K562 treated with DMSO at 1 percent for 4 hours (cell line): ENCODE measurements around the gene COQ7. TPM values are rescaled to one million over a fixed set of nuclear protein-coding genes. Genes with fewer than 3 reads are reported as not detected.

Experiments used
- total RNA-seq: library from RNA; unstranded; fragments of 300-600 nt; gene quantifications from 2 replicates; pipeline ENCODE4 v1.2.3, GENCODE V29; 2022; ENCODE audit not compliant: insufficient read depth

Gene COQ7
- 8.3 and 9.7 TPM in 2 replicates for total RNA-seq

GRCh38 chr16:19067349-19068236 lies at the start of gene COQ7:
Gene COQ7 (plus strand): TSS chr16:19067614. CDS start chr16:19067665, 51 bp downstream.

GRCh38 chr16:19113577-19114358 lies 46.4 kb downstream of the COQ7 start, which contains the start of gene ITPRIPL2:
Gene ITPRIPL2 (plus strand): TSS chr16:19113964. CDS start chr16:19114462, 498 bp downstream.

Other genes starting within 250 kb of the COQ7 start
- 11.3 and 19.1 TPM in 2 replicates for gene SMG1, start 141.2 kb upstream of the COQ7 start, total RNA-seq
- gene TMC7, start 83.7 kb upstream of the COQ7 start, total RNA-seq: 0.77 and 1.1 TPM in 2 replicates
- 2.2 and 2.9 TPM in 2 replicates for gene ITPRIPL2, start 46.4 kb downstream of the COQ7 start, total RNA-seq
- gene SYT17, start 100.6 kb downstream of the COQ7 start, total RNA-seq: not detected in 2 replicates
- gene CLEC19A, start 218.1 kb downstream of the COQ7 start, total RNA-seq: not detected in 2 replicates